ENCODE results near the gene HES5.

- TF ChIP-seq CTCF (conservative IDR thresholded peaks at IDR 0.05 in 1 of 2, IDR thresholded peaks at IDR 0.05 in 1 of 2; ENCODE audit: low read depth in 1 of 2, low read length in 2 of 2) (no peak), EZH2 (IDR thresholded peaks at IDR 0.05; ENCODE audit: low read length, missing control alignments) (no peak)
Observed at GRCh38 chr1:2493691-2494322, 36.3 kb downstream of the HES5 start.

All from fibroblast of lung (primary cell).